ENCODE results near the gene KRTAP4-6.

Gene KRTAP4-6

DNA sequence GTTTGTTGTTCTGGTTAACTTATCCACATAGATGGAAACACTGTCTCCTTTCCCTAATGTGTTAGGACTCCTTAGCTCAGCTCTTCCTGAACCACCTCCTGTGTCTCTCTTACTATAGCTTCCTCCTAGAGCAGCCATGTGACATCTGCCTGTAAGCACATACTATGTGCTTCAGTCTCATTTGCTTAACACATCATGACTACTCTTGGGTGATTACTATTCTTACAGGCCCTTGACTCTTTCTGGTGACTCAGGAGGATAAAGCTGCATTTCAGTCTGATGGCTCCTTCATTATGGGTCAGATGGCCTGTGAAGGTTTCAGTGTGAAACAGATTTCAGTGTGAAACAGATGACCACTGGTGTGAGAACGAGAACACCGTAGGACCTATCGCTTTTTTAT lies 38.0 kb upstream of the KRTAP4-6 start:
- no peak for TF ChIP-seq CTCF (IDR thresholded peaks at IDR 0.05)
- Mint-ChIP-seq H3K4me3 (no peak overlapping the region), H3K9me3 (no peaks in the 10 kb centered on the region), H3K27ac (no peak overlapping the region), H3K36me3 (ENCODE audit: low read depth) (no peaks in the 10 kb centered on the region), H3K4me1 (no peaks in the 10 kb centered on the region), H3K27me3 (ENCODE audit: low read depth, poor library complexity) (peaks cover 4% of the 10 kb centered on the region)
- DNase-seq: no peak

- Mint-ChIP-seq H3K9me3 (no peaks in the 10 kb centered on the region), H3K36me3 (ENCODE audit: low read depth) (no peaks in the 10 kb centered on the region), H3K27me3 (ENCODE audit: low read depth, poor library complexity) (peaks cover 4% of the 10 kb centered on the region), H3K27ac (no peak within 1 kb of the TSS), H3K4me3 (no peak within 1 kb of the TSS), H3K4me1 (no peaks in the 10 kb centered on the region)
- DNase-seq: no peak
- TF ChIP-seq CTCF (IDR thresholded peaks at IDR 0.05): no peak
Measured at GRCh38 chr17:41177727-41178271, 37.5 kb upstream of the KRTAP4-6 start, which contains the start of gene KRTAP4-2. Gene KRTAP4-2, minus strand, starts transcription at chr17:41178221. Its CDS starts 57 bp downstream, at chr17:41178164.

- peaks cover 4% of the 10 kb centered on the region for H3K27me3 Mint-ChIP-seq (ENCODE audit: low read depth, poor library complexity)
- no peaks in the 10 kb centered on the region for H3K4me1 Mint-ChIP-seq
- H3K36me3 Mint-ChIP-seq (ENCODE audit: low read depth): no peaks in the 10 kb centered on the region
- H3K27ac Mint-ChIP-seq: no peak overlapping the region
- H3K9me3 Mint-ChIP-seq: no peaks in the 10 kb centered on the region
- DNase-seq: no peak
- no peak overlapping the region for H3K4me3 Mint-ChIP-seq
- no peak for TF ChIP-seq CTCF (IDR thresholded peaks at IDR 0.05)
Measured at GRCh38 chr17:41176744-41177387, 36.5 kb upstream of the KRTAP4-6 start.

GRCh38 chr17:41171886-41172285 lies 31.5 kb upstream of the KRTAP4-6 start:
- Mint-ChIP-seq H3K36me3 (ENCODE audit: low read depth) (no peaks in the 10 kb centered on the region), H3K9me3 (no peaks in the 10 kb centered on the region), H3K27ac (no peak overlapping the region), H3K4me3 (no peak overlapping the region), H3K27me3 (ENCODE audit: low read depth, poor library complexity) (peaks cover 8% of the 10 kb centered on the region), H3K4me1 (no peaks in the 10 kb centered on the region)
- no peak for TF ChIP-seq CTCF (IDR thresholded peaks at IDR 0.05)
- no peak for DNase-seq

GRCh38 chr17:41168121-41168520 lies 27.8 kb upstream of the KRTAP4-6 start, which contains the start of gene KRTAP4-3:
Gene KRTAP4-3, minus strand, starts transcription at chr17:41168221. Its CDS starts 49 bp downstream, at chr17:41168172.
- TF ChIP-seq CTCF (IDR thresholded peaks at IDR 0.05): no peak
- H3K4me3 Mint-ChIP-seq: no peak within 1 kb of the TSS
- no peaks in the 10 kb centered on the region for H3K4me1 Mint-ChIP-seq
- H3K27me3 Mint-ChIP-seq (ENCODE audit: low read depth, poor library complexity): peaks cover 3% of the 10 kb centered on the region
- DNase-seq: no peak
- no peaks in the 10 kb centered on the region for H3K36me3 Mint-ChIP-seq (ENCODE audit: low read depth)
- no peak within 1 kb of the TSS for H3K27ac Mint-ChIP-seq
- H3K9me3 Mint-ChIP-seq: no peaks in the 10 kb centered on the region

- Mint-ChIP-seq H3K4me1 (no peaks in the 10 kb centered on the region), H3K27me3 (ENCODE audit: low read depth, poor library complexity) (peaks cover 3% of the 10 kb centered on the region), H3K27ac (no peak overlapping the region), H3K4me3 (no peak overlapping the region), H3K36me3 (ENCODE audit: low read depth) (no peaks in the 10 kb centered on the region), H3K9me3 (no peaks in the 10 kb centered on the region)
- DNase-seq: no peak
- TF ChIP-seq CTCF (IDR thresholded peaks at IDR 0.05): no peak
Measured at GRCh38 chr17:41167561-41167960, 27.2 kb upstream of the KRTAP4-6 start.
